ENCODE results near the gene XPNPEP1.

- TF ChIP-seq, protein P1, sequence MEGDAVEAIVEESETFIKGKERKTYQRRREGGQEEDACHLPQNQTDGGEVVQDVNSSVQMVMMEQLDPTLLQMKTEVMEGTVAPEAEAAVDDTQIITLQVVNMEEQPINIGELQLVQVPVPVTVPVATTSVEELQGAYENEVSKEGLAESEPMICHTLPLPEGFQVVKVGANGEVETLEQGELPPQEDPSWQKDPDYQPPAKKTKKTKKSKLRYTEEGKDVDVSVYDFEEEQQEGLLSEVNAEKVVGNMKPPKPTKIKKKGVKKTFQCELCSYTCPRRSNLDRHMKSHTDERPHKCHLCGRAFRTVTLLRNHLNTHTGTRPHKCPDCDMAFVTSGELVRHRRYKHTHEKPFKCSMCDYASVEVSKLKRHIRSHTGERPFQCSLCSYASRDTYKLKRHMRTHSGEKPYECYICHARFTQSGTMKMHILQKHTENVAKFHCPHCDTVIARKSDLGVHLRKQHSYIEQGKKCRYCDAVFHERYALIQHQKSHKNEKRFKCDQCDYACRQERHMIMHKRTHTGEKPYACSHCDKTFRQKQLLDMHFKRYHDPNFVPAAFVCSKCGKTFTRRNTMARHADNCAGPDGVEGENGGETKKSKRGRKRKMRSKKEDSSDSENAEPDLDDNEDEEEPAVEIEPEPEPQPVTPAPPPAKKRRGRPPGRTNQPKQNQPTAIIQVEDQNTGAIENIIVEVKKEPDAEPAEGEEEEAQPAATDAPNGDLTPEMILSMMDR (IDR thresholded peaks at IDR 0.05; ENCODE audit: insufficient read depth, low read length, poor library complexity, severe bottlenecking): no peak
- TF ChIP-seq EZH2phosphoT487 (conservative IDR thresholded peaks at IDR 0.05; ENCODE audit: low read length): no peak
Measured at GRCh38 chr10:109894516-109894915, 28.8 kb downstream of the XPNPEP1 start.

Data from SU-DHL-6 (cell line).